PFSK-1 (cell line): ENCODE results near the gene ESRRG.

ENCODE experiments used
- POLR2AphosphoS5 ChIP-seq: IDR thresholded peaks from 2 replicates; pipeline ENCODE4 v1.6.1; 2012; ENCODE audit warnings: low read depth, mild to moderate bottlenecking, control low read depth, low read length, moderate library complexity
- REST ChIP-seq, 2 experiments: IDR thresholded peaks; 2 replicates each; pipeline versions ENCODE4 v1.6.1 to v1.8.0; 2011 to 2012; ENCODE audit warnings: low read depth in 2 of 2, low read length in 2 of 2, control low read depth in 1 of 2, inconsistent platforms in 1 of 2, mild to moderate bottlenecking in 1 of 2, moderate library complexity in 1 of 2; ENCODE audit not compliant: insufficient read depth in 1 of 2
- SIN3A ChIP-seq: IDR thresholded peaks from 2 replicates; pipeline ENCODE4 v1.6.1; 2012; ENCODE audit warnings: mild to moderate bottlenecking, low read length, moderate library complexity, borderline replicate concordance; ENCODE audit not compliant: insufficient read depth
- TAF1 ChIP-seq: IDR thresholded peaks from 2 replicates; pipeline ENCODE4 v1.6.1; 2012; ENCODE audit warnings: low read length, control low read depth, borderline replicate concordance; ENCODE audit not compliant: insufficient read depth

- TF ChIP-seq SIN3A = no peak
- no peak for TF ChIP-seq TAF1
- TF ChIP-seq POLR2AphosphoS5 = no peak
- TF ChIP-seq REST (IDR thresholded peaks at IDR 0.05; ENCODE audit: insufficient read depth in 1 of 2, low read depth in 2 of 2, low read length in 2 of 2) = no peak
Observed at GRCh38 chr1:216640100-216640499, 83.1 kb downstream of the ESRRG start.
